Left ventricle myocardium inferior (tissue), 1 donor: ENCODE measurements around the gene HTR2B. TPM values are rescaled to one million over a fixed set of nuclear protein-coding genes. Genes with fewer than 3 reads are reported as not detected.
"Not testable (repeated sequence)": the region's sequence is repeated elsewhere in the genome, so short reads cannot be mapped to it uniquely, and the experiment has no call there.

Experiments used
- DNase-seq: peaks from one replicate; pipeline ENCODE4 v3.0.0-alpha.2; 2020
- H3K27ac ChIP-seq: fragments of 200-600 bp; replicated peaks from 2 replicates; pipeline ENCODE4 v1.8.0; 2021
- H3K27me3 ChIP-seq: fragments of 200-600 bp; 2 replicates; pipeline ENCODE4 v1.8.0; 2021; ENCODE audit warnings: low read depth
- H3K36me3 ChIP-seq: fragments of 200-600 bp; 2 replicates; pipeline ENCODE4 v1.8.0; 2021
- H3K4me1 ChIP-seq: fragments of 200-600 bp; 2 replicates; pipeline ENCODE4 v1.8.0; 2021
- H3K4me3 ChIP-seq: fragments of 200-600 bp; 2 replicates; pipeline ENCODE4 v1.8.0; 2021; ENCODE audit warnings: mild to moderate bottlenecking, moderate library complexity
- H3K9me3 ChIP-seq: fragments of 200-600 bp; replicated peaks from 2 replicates; pipeline ENCODE4 v1.8.0; 2021
- CTCF ChIP-seq: fragments of 200-600 bp; IDR thresholded peaks from 2 replicates; pipeline ENCODE4 v1.8.0; 2021; ENCODE audit warnings: antibody characterized with exemption, mild to moderate bottlenecking, borderline replicate concordance
- intact Hi-C: fragments of 100-400 bp; cut with micrococcal nuclease; formaldehyde crosslinking; loops from one replicate; pipeline ENCODE4 v1.11.0; 2022
- total RNA-seq: library from RNA; stranded (reverse); fragmentation: NEBNext Ultra II Directional; extraction: Animal tissue kit (Norgen Biotek cat#: 25700); gene quantifications from one replicate; pipeline ENCODE4 v1.2.1, GENCODE V29; 2021
- donor health status: DM: no; HTN: yes; CAD: no; lungs with severe emphysema.

The HTR2B gene
- total RNA-seq, 1 donor from 2014 or later = 1.5 TPM

- no peak for TF ChIP-seq CTCF
- Histone ChIP-seq H3K4me1 (no peaks in the 10 kb centered on the region), H3K9me3 (peaks cover 6% of the 10 kb centered on the region), H3K4me3 (no peak overlapping the region), H3K27ac (no peak overlapping the region), H3K36me3 (peaks cover 76% of the 10 kb centered on the region), H3K27me3 (no peaks in the 10 kb centered on the region)
- DNase-seq = no peak
- intact Hi-C loops = no loop called here
Measured at GRCh38 chr2:231093933-231094332, 30.9 kb downstream of the HTR2B start.

GRCh38 chr2:231088754-231089153 lies 36.1 kb downstream of the HTR2B start:
- Histone ChIP-seq H3K36me3 (peaks cover 86% of the 10 kb centered on the region), H3K4me3 (no peak overlapping the region), H3K27me3 (no peaks in the 10 kb centered on the region), H3K4me1 (no peaks in the 10 kb centered on the region), H3K27ac (no peak overlapping the region), H3K9me3 (no peaks in the 10 kb centered on the region)
- no peak for DNase-seq
- no peak for TF ChIP-seq CTCF
- intact Hi-C loops = no loop called here

GRCh38 chr2:231084565-231084964 lies 40.3 kb downstream of the HTR2B start:
- DNase-seq = no peak
- intact Hi-C loops = no loop called here
- H3K27me3 ChIP-seq = no peaks in the 10 kb centered on the region
- H3K9me3 ChIP-seq = no peaks in the 10 kb centered on the region
- H3K27ac ChIP-seq = no peak overlapping the region
- H3K4me3 ChIP-seq = no peak overlapping the region
- H3K36me3 ChIP-seq = peaks cover 100% of the 10 kb centered on the region
- no peak for TF ChIP-seq CTCF
- H3K4me1 ChIP-seq = no peaks in the 10 kb centered on the region

GRCh38 chr2:231069379-231070054 lies 55.3 kb downstream of the HTR2B start:
- Histone ChIP-seq H3K27ac (no peak overlapping the region), H3K27me3 (no peaks in the 10 kb centered on the region), H3K9me3 (no peaks in the 10 kb centered on the region), H3K4me3 (no peak overlapping the region), H3K36me3 (peaks cover 92% of the 10 kb centered on the region), H3K4me1 (no peaks in the 10 kb centered on the region)
- TF ChIP-seq CTCF = no peak
- DNase-seq = no peak
- intact Hi-C loops = no loop called here

- no peak overlapping the region for H3K4me3 ChIP-seq
- H3K9me3 ChIP-seq = no peaks in the 10 kb centered on the region
- intact Hi-C loops = no loop called here
- H3K27ac ChIP-seq = no peak overlapping the region
- H3K36me3 ChIP-seq = peaks cover 95% of the 10 kb centered on the region
- no peak for TF ChIP-seq CTCF
- DNase-seq = no peak
- no peaks in the 10 kb centered on the region for H3K27me3 ChIP-seq
- peaks cover under 1% of the 10 kb centered on the region for H3K4me1 ChIP-seq
Measured at GRCh38 chr2:231068525-231069222, 56.2 kb downstream of the HTR2B start.

- H3K27ac ChIP-seq, H3K4me3 ChIP-seq, H3K27me3 ChIP-seq, intact Hi-C loops, DNase-seq, H3K9me3 ChIP-seq, H3K4me1 ChIP-seq: not testable (repeated sequence)
- H3K36me3 ChIP-seq = peaks cover 98% of the 10 kb centered on the region
Measured at GRCh38 chr2:231067531-231067930, 57.3 kb downstream of the HTR2B start.
